Measurements from ENCODE around the gene GPR25. TPM values are rescaled to one million over a fixed set of nuclear protein-coding genes. Genes with fewer than 3 reads are reported as not detected.

The GPR25 gene
- total and polyA plus RNA-seq, 2 of the 4 experiments (the other 2 are of a cell fraction): not detected

GRCh38 chr1:200905411-200906052, 32.8 kb downstream of the GPR25 start:
- H2BK5ac ChIP-seq (ENCODE audit: low read depth, low read length, poor library complexity, severe bottlenecking): no peak overlapping the region
- intact Hi-C loops (cut with micrococcal nuclease) (no loop called here), dilution Hi-C loops (cut with HindIII; ENCODE audit: low sequenced_read_pairs, unreplicated experiment) (no loop called here), in situ Hi-C loops (cut with MboI; ENCODE audit: low sequenced_read_pairs) (no loop called here)
- H4K91ac ChIP-seq (ENCODE audit: insufficient read depth, low read depth, low read length): no peak overlapping the region
- H2AK9ac ChIP-seq (replicated peaks; ENCODE audit: low read depth, low read length, poor library complexity): no peak overlapping the region
- H3K14ac ChIP-seq (replicated peaks; ENCODE audit: low read depth, low read length): no peak overlapping the region
- H3K4me2 ChIP-seq (ENCODE audit: low read depth, low read length): no peak overlapping the region
- ChIA-PET CTCF (interaction anchor here (0.8 kb wide), 1 partner anchor 15 kb away, joined by 4 read pairs; no protein-coding TSS in a partner anchor), POLR2A (ENCODE audit: unreplicated experiment) (no interaction called here)
- no peak overlapping the region for H4K8ac ChIP-seq (ENCODE audit: low read depth in 2 of 2, low read length in 2 of 2)
- no TSS peak for BruUV-seq (replicated peaks)
- H3K4ac ChIP-seq (ENCODE audit: low read depth, low read length): no peak overlapping the region
- H3K9me1 ChIP-seq (ENCODE audit: insufficient read depth, low read length): no peaks in the 10 kb centered on the region
- no peak overlapping the region for H2AFZ ChIP-seq (replicated peaks; ENCODE audit: low read length, poor library complexity)
- H3K56ac ChIP-seq (ENCODE audit: extremely low read depth, insufficient read depth, low read length): no peak overlapping the region
- no peaks in the 10 kb centered on the region for H3K79me1 ChIP-seq (ENCODE audit: low read depth in 1 of 2, low read length in 2 of 2)
- no peaks in the 10 kb centered on the region for H3K36me3 ChIP-seq (ENCODE audit: control insufficient read depth, insufficient read depth, low read length)
- no peaks in the 10 kb centered on the region for H4K20me1 ChIP-seq (ENCODE audit: insufficient read depth, low read length)
- no peak overlapping the region for H2BK20ac ChIP-seq (ENCODE audit: low read depth, low read length)
- no peak overlapping the region for H3K9ac ChIP-seq (ENCODE audit: low read depth, low read length)
- ATAC-seq (ENCODE audit: low read depth) (no peak), DNase-seq (no peak)
- no peak overlapping the region for H2BK15ac ChIP-seq (ENCODE audit: low read depth, low read length)
- H3K4me1 ChIP-seq (ENCODE audit: control insufficient read depth, insufficient read depth, low read length): no peaks in the 10 kb centered on the region
- WGBS, 2 experiments (ENCODE audit: extremely low coverage in 2 of 2, insufficient read length in 1 of 2): no CpG with 5 or more reads among the region's 4 CpGs
- H2BK120ac ChIP-seq (ENCODE audit: low read depth, low read length): no peak overlapping the region
- no peak overlapping the region for H2AK5ac ChIP-seq (ENCODE audit: low read depth, low read length)
- no peak overlapping the region for H3K18ac ChIP-seq (ENCODE audit: low read depth, low read length)
- H4K5ac ChIP-seq (ENCODE audit: low read depth, low read length): no peak overlapping the region
- H3K27me3 ChIP-seq (ENCODE audit: control insufficient read depth, insufficient read depth, low read length): peaks cover 28% of the 10 kb centered on the region
- H3K27ac ChIP-seq (ENCODE audit: insufficient read depth, low read length): no peak overlapping the region
- H3K9me3 ChIP-seq (ENCODE audit: control insufficient read depth, insufficient read depth, low read length): no peaks in the 10 kb centered on the region
- H3K4me3 ChIP-seq (ENCODE audit: insufficient read depth, low read depth, low read length): no peak overlapping the region
- no peak overlapping the region for H3K23ac ChIP-seq (ENCODE audit: low read depth, low read length)
- TF ChIP-seq NFE2L2 (IDR thresholded peaks at IDR 0.05; ENCODE audit: low read depth, low read length): no peak
- no peak for TF ChIP-seq BHLHE40 (IDR thresholded peaks at IDR 0.05; ENCODE audit: low read depth, low read length)
- TF ChIP-seq RCOR1 (IDR thresholded peaks at IDR 0.05; ENCODE audit: insufficient replicate concordance, low read length): no peak
- TF ChIP-seq SMC3 (IDR thresholded peaks at IDR 0.05; ENCODE audit: low read depth, low read length): no peak

Measured in IMR-90 (cell line).